HepG2 (cell line): ENCODE data around the gene TPBGL. TPM values are rescaled to one million over a fixed set of nuclear protein-coding genes. Genes with fewer than 3 reads are reported as not detected.

Experiments used
- ATAC-seq: fragments of 200-7000 bp; cut with Tn5 transposase; 3 replicates; pipeline ENCODE4 v1.9.1; 2020; ENCODE audit warnings: mild to moderate bottlenecking, moderate library complexity
- BruUV-seq: library from RNA; stranded (reverse); fragments of 400-500 nt; replicated peaks from 2 replicates; lab custom pipeline; 2021; lab: Mats Ljungman, UMichigan
- CTCF ChIA-PET: fragments of 300-600 bp; formaldehyde crosslinking; extraction: SDS; loops from one replicate; lab custom pipeline; 2021; ENCODE audit warnings: low total read pairs, inconsistent platforms, low intra/inter-chr PET ratio; lab: Yijun Ruan, JAX
- POLR2A ChIA-PET: fragments of 350-600 bp; sonication (Branson Sonifier 250); formaldehyde crosslinking; loops from one replicate; lab custom pipeline; 2020; ENCODE audit warnings: antibody characterized with exemption, inconsistent platforms; lab: Yijun Ruan, JAX
- DNase-seq: peaks from one replicate; pipeline ENCODE4 v3.0.0-alpha.2; 2015; ENCODE audit warnings: low spot score
- FAIRE-seq: peaks from 3 replicates; lab custom pipeline; 2011; peaks lifted over from hg19 to GRCh38; lab: Jason Lieb, UNC
- H2AFZ ChIP-seq: one replicate; pipeline ENCODE4 v1.6.1; 2011; ENCODE audit warnings: low read length, inconsistent platforms
- H3K27ac ChIP-seq: fragments of 300-600 bp; 3 replicates; pipeline ENCODE4 v1.8.0; 2011; ENCODE audit warnings: mixed run types, mild to moderate bottlenecking, mixed read lengths, low read length, inconsistent platforms; ENCODE audit not compliant: insufficient read depth; ENCODE audit errors: extremely low read length
- H3K27me3 ChIP-seq, 2 experiments: fragments of 200-600 bp in 1 of 2; 2 replicates in 1 of 2; 3 replicates in 1 of 2; pipeline versions ENCODE4 v1.6.0 to v1.8.0; 2011; ENCODE audit warnings: low read length in 2 of 2, mild to moderate bottlenecking in 2 of 2, moderate library complexity in 2 of 2, inconsistent platforms in 1 of 2; ENCODE audit not compliant: insufficient read depth in 2 of 2, control insufficient read depth in 1 of 2
- H3K36me3 ChIP-seq, 2 experiments: fragments of 200-600 bp in 1 of 2; replicated peaks in 1 of 2; 2 replicates in 1 of 2; 3 replicates in 1 of 2; pipeline versions ENCODE4 v1.5.1 to v1.8.0; 2011; ENCODE audit warnings: low read length in 2 of 2, inconsistent platforms in 1 of 2; ENCODE audit not compliant: insufficient read depth in 2 of 2, control insufficient read depth in 1 of 2
- H3K4me1 ChIP-seq: 2 replicates; pipeline ENCODE4 v1.5.1; 2012; ENCODE audit warnings: low read length, inconsistent platforms; ENCODE audit not compliant: insufficient read depth
- H3K4me2 ChIP-seq: 2 replicates; pipeline ENCODE4 v1.6.0; 2011; ENCODE audit warnings: low read depth, low read length, inconsistent platforms
- H3K4me3 ChIP-seq, 3 experiments: fragments of 200-600 bp in 1 of 3; sonication (generic), shearing (Covaris generic) in 1 of 3; replicated peaks in 1 of 3; 2 replicates each; pipeline ENCODE4 v1.5.1; 2011 to 2016; ENCODE audit warnings: low read length in 3 of 3, inconsistent platforms in 2 of 3, low read depth in 2 of 3, mild to moderate bottlenecking in 2 of 3, control low read depth in 1 of 3, mixed read lengths in 1 of 3; ENCODE audit not compliant: insufficient read depth in 1 of 3
- H3K79me2 ChIP-seq: one replicate; pipeline ENCODE4 v1.6.1; 2011; ENCODE audit warnings: low read length, inconsistent platforms; ENCODE audit not compliant: insufficient read depth
- H3K9ac ChIP-seq: 2 replicates; pipeline ENCODE4 v1.6.0; 2011; ENCODE audit warnings: mild to moderate bottlenecking, low read depth, low read length, inconsistent platforms; ENCODE audit not compliant: insufficient read depth
- H3K9me3 ChIP-seq: 2 replicates; pipeline ENCODE4 v1.5.1; 2012; ENCODE audit warnings: mild to moderate bottlenecking, low read length
- H4K20me1 ChIP-seq: 2 replicates; pipeline ENCODE4 v1.6.0; 2011; ENCODE audit warnings: inconsistent platforms, mild to moderate bottlenecking, low read length, moderate library complexity; ENCODE audit not compliant: insufficient read depth
- ATF1 ChIP-seq: IDR thresholded peaks from 2 replicates; pipeline ENCODE4 v1.6.1; 2016; ENCODE audit warnings: mild to moderate bottlenecking, control low read depth
- ATF4 ChIP-seq, 2 experiments: fragments of 450-650 bp in 1 of 2; sonication (generic) in 1 of 2; formaldehyde crosslinking; IDR thresholded peaks; 2 replicates each; pipeline versions ENCODE4 v1.5.0 to v1.8.0; 2020 to 2022; ENCODE audit warnings: mild to moderate bottlenecking in 1 of 2, missing genetic modification reagents in 1 of 2
- BORCS8-MEF2B ChIP-seq: sonication (generic); formaldehyde crosslinking; IDR thresholded peaks from 2 replicates; pipeline ENCODE4 v1.8.0; 2022; ENCODE audit warnings: mild to moderate bottlenecking, missing genetic modification reagents
- KDM2A ChIP-seq: sonication (generic); formaldehyde crosslinking; IDR thresholded peaks from 2 replicates; pipeline ENCODE4 v1.4.0; 2020; ENCODE audit warnings: low read depth, missing genetic modification reagents, borderline replicate concordance
- KLF11 ChIP-seq: IDR thresholded peaks from 2 replicates; pipeline ENCODE4 v1.6.1; 2016; ENCODE audit warnings: missing compliant biosample characterization
- LCORL ChIP-seq, 2 experiments: fragments of 450-650 bp in 1 of 2; sonication (generic) in 1 of 2; formaldehyde crosslinking in 1 of 2; IDR thresholded peaks; 2 replicates each; pipeline versions ENCODE4 v1.5.0 to v1.6.1; 2017 to 2020; ENCODE audit warnings: antibody characterized with exemption in 1 of 2, missing genetic modification reagents in 1 of 2
- MLX ChIP-seq: IDR thresholded peaks from 2 replicates; pipeline ENCODE4 v1.6.1; 2016
- NCOR1 ChIP-seq: fragments of 200-600 bp; sonication (generic); IDR thresholded peaks from 2 replicates; pipeline ENCODE4 v1.7.0; 2017; ENCODE audit warnings: antibody characterized with exemption, low read length, borderline replicate concordance
- SP1 ChIP-seq, 2 experiments: fragments of 450-650 bp in 1 of 2; sonication (generic) in 1 of 2; formaldehyde crosslinking in 1 of 2; IDR thresholded peaks; 2 replicates each; pipeline versions ENCODE4 v1.4.0 to v1.6.1; 2016 to 2020; ENCODE audit warnings: missing genetic modification reagents in 1 of 2
- ZFP36 ChIP-seq: fragments of 150-350 bp; IDR thresholded peaks from 2 replicates; pipeline ENCODE4 v1.6.1; 2018; ENCODE audit warnings: borderline replicate concordance, low read length, low read depth; ENCODE audit not compliant: partially characterized antibody
- ZNF121 ChIP-seq: sonication (generic); formaldehyde crosslinking; IDR thresholded peaks from 2 replicates; pipeline ENCODE4 v1.5.0; 2020; ENCODE audit warnings: mild to moderate bottlenecking, missing genetic modification reagents
- ZNF20 ChIP-seq: sonication (generic); formaldehyde crosslinking; IDR thresholded peaks from 2 replicates; pipeline ENCODE4 v1.4.0; 2020; ENCODE audit warnings: mild to moderate bottlenecking, moderate library complexity, missing genetic modification reagents
- ZNF660 ChIP-seq: sonication (generic); formaldehyde crosslinking; IDR thresholded peaks from 2 replicates; pipeline ENCODE4 v1.5.1; 2020; ENCODE audit warnings: mild to moderate bottlenecking, low read depth, missing genetic modification reagents, borderline replicate concordance
- ZNF772 ChIP-seq: sonication (generic); formaldehyde crosslinking; IDR thresholded peaks from 2 replicates; pipeline ENCODE4 v1.5.0; 2020; ENCODE audit warnings: mild to moderate bottlenecking, missing genetic modification reagents
- ZNF776 ChIP-seq: sonication (generic); formaldehyde crosslinking; IDR thresholded peaks from 2 replicates; pipeline ENCODE4 v1.4.0; 2020; ENCODE audit warnings: mild to moderate bottlenecking, missing genetic modification reagents
- WGBS: methylation state at CpG from one replicate; pipeline ENCODE4 v1.1.6; 2017; ENCODE audit warnings: low lambda C conversion rate; 5-methylcytosine and 5-hydroxymethylcytosine counted together
- in situ Hi-C: cut with HindIII; loops from 2 replicates; pipeline ENCODE4 v1.10.0; 2017; ENCODE audit warnings: low pct_unique_long_range_greater_than_20kb; ENCODE audit not compliant: extremely low pct_ligation_motif_present
- intact Hi-C: fragments of 100-400 bp; cut with micrococcal nuclease; formaldehyde crosslinking; loops from one replicate; pipeline ENCODE4 v1.10.0; 2022; ENCODE audit not compliant: unreplicated experiment
- polyA plus RNA-seq, 8 experiments: library from polyadenylated mRNA; depleted of rRNA in 3 of 8; stranded (reverse) in 7 of 8; unstranded in 1 of 8; fragments of >200 nt; fragmentation: Illumina TruSeq in 4 of 8; extraction: Trizol in 4 of 8; gene quantifications; 2 replicates each; pipeline versions ENCODE4 v1.2.1 to v1.2.3, GENCODE V29; 2011 to 2016; ENCODE audit warnings: low read depth in 4 of 8, missing spikeins in 1 of 8, mixed read lengths in 1 of 8; ENCODE audit not compliant: insufficient read depth in 1 of 8
- total RNA-seq, 5 experiments: library from RNA; depleted of rRNA; stranded (reverse); fragments of >200 nt; fragmentation: Illumina TruSeq; extraction: Trizol; gene quantifications; 2 replicates each; pipeline ENCODE4 v1.2.3, GENCODE V29; 2016; ENCODE audit warnings: low read depth in 1 of 5

TPBGL gene
- total and polyA plus RNA-seq, 2 of the 13 experiments (the other 11 are each of a cell fraction or from before 2014, with no cell fraction given): not detected

GRCh38 chr11:75263944-75264349 lies 23.4 kb downstream of the TPBGL start:
- WGBS: 40% methylated on average over 2 of the region's 4 CpGs
- H3K27ac ChIP-seq: no peak overlapping the region
- FAIRE-seq (no peak), DNase-seq (no peak), ATAC-seq (peak; percentile 3; the same call in 1 of the 3 replicates)
- intact Hi-C loops: no loop called here
- no peak overlapping the region for H3K4me2 ChIP-seq
- POLR2A ChIA-PET: interaction anchor here (1.3 kb wide), 1 partner anchor 88 kb away, joined by 3 read pairs; no protein-coding TSS in a partner anchor
- H3K79me2 ChIP-seq: no peaks in the 10 kb centered on the region
- no peak overlapping the region for H2AFZ ChIP-seq
- H4K20me1 ChIP-seq: no peaks in the 10 kb centered on the region
- no TSS peak for BruUV-seq
- peaks cover 2 to 3% of the 10 kb centered on the region in 2 experiments; a peak in 1 of 5 replicates for H3K36me3 ChIP-seq
- H3K4me3 ChIP-seq: no peak overlapping the region
- in situ Hi-C loops: no loop called here
- H3K9ac ChIP-seq: no peak overlapping the region
- H3K9me3 ChIP-seq: no peaks in the 10 kb centered on the region
- CTCF ChIA-PET: no interaction called here
- peak in 1 of 2 experiments; percentile 92; a peak in 2 of 4 replicates for TF ChIP-seq ATF4 (CRISPR knock-in tag; IDR thresholded peaks at IDR 0.05)
- TF ChIP-seq KDM2A: 0 out of 2 replicates have a peak, but pooled peaks have one; percentile 13
- TF ChIP-seq BORCS8-MEF2B (CRISPR knock-in tag): 0 out of 2 replicates have a peak, but pooled peaks have one; percentile 10
- peak; percentile 85; the same call in 1 of the 2 replicates for TF ChIP-seq ZNF121
- TF ChIP-seq ZFP36: no peak
- H3K4me1 ChIP-seq: peaks cover 26% of the 10 kb centered on the region
- peaks cover 0 to 5% of the 10 kb centered on the region in 2 experiments; a peak in 1 of 5 replicates for H3K27me3 ChIP-seq

GRCh38 chr11:75264356-75264755 lies 23.8 kb downstream of the TPBGL start:
- no peaks in the 10 kb centered on the region for H3K9me3 ChIP-seq
- DNase-seq (no peak), ATAC-seq (no peak), FAIRE-seq (no peak)
- intact Hi-C loops (no loop called here), in situ Hi-C loops (no loop called here)
- CTCF ChIA-PET: no interaction called here
- no peaks in the 10 kb centered on the region for H3K79me2 ChIP-seq
- no peak overlapping the region for H3K9ac ChIP-seq
- peaks cover 26% of the 10 kb centered on the region for H3K4me1 ChIP-seq
- no peak overlapping the region for H3K4me2 ChIP-seq
- BruUV-seq: no TSS peak
- peaks cover 0 to 5% of the 10 kb centered on the region in 2 experiments; a peak in 1 of 5 replicates for H3K27me3 ChIP-seq
- no peak overlapping the region for H3K4me3 ChIP-seq
- peaks cover 2 to 6% of the 10 kb centered on the region in 2 experiments; a peak in 1 of 5 replicates for H3K36me3 ChIP-seq
- H2AFZ ChIP-seq: no peak overlapping the region
- no peak overlapping the region for H3K27ac ChIP-seq
- no peaks in the 10 kb centered on the region for H4K20me1 ChIP-seq
- TF ChIP-seq LCORL (IDR thresholded peaks at IDR 0.05) (no peak), LCORL (CRISPR knock-in tag; IDR thresholded peaks at IDR 0.05) (no peak), ATF1 (CRISPR knock-in tag) (no peak), NCOR1 (no peak), ZNF772 (no peak), ZNF20 (CRISPR knock-in tag) (no peak), SP1 (IDR thresholded peaks at IDR 0.05) (no peak), SP1 (CRISPR knock-in tag; IDR thresholded peaks at IDR 0.05) (no peak), KLF11 (CRISPR knock-in tag) (no peak), ZNF776 (no peak), ZNF660 (CRISPR knock-in tag) (no peak), MLX (no peak)
- POLR2A ChIA-PET: interaction anchor here (1.3 kb wide), 1 partner anchor 88 kb away, joined by 3 read pairs; no protein-coding TSS in a partner anchor
